ENCODE data around the gene OR2Z1. TPM values are rescaled to one million over a fixed set of nuclear protein-coding genes. Genes with fewer than 3 reads are reported as not detected.

The OR2Z1 gene, protein sequence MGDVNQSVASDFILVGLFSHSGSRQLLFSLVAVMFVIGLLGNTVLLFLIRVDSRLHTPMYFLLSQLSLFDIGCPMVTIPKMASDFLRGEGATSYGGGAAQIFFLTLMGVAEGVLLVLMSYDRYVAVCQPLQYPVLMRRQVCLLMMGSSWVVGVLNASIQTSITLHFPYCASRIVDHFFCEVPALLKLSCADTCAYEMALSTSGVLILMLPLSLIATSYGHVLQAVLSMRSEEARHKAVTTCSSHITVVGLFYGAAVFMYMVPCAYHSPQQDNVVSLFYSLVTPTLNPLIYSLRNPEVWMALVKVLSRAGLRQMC
- total RNA-seq = not detected

DNA sequence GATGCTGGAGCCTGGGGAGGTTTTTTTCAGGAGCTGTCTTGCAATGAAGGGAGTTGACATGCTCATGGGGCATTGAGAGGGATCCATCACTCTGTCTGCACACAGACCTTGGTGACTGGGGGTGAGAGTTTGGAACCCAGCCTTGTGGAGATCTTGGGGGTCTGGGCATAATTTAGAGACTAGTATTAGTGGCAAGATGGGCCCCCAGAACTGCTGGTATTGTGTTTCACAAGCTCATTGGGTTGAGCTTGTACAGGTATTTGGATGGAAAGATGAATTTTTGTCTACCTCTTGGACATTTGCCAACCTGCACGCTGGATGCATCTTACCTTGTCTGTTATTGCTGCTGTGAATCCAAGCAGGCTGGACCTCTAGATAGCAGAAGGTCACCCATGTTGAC is at the start of gene OR2Z1:
OR2Z1 (plus strand) TSS at position 301 of the 400 bp plus-strand sequence. CDS start 9,395 bp downstream, outside the sequence.

GRCh38 chr19:8698433-8699063 is 22.9 kb upstream of the OR2Z1 start, which contains the start of gene ACTL9:
ACTL9 (minus strand) TSS chr19:8698795; CDS start chr19:8698701, 94 bp downstream.

Other genes with a start within 250 kb of the OR2Z1 start
- gene PRAM1, start 219.0 kb upstream of the OR2Z1 start, total RNA-seq = 1 to 10 TPM; 1.2 to 1.3 TPM
- gene ZNF414, start 207.5 kb upstream of the OR2Z1 start, total RNA-seq = 10 to 100 TPM; 40.1 to 45.5 TPM
- gene MYO1F, start 144.2 kb upstream of the OR2Z1 start, total RNA-seq = 100 to 1,000 TPM; 250 to 269 TPM
- 10 to 100 TPM; 19.3 to 24.7 TPM for gene ADAMTS10, start 110.9 kb upstream of the OR2Z1 start, total RNA-seq
- gene NFILZ, start 91.0 kb upstream of the OR2Z1 start, total RNA-seq = not detected
- gene ACTL9, start 22.8 kb upstream of the OR2Z1 start, total RNA-seq = not detected
- gene ZNF558, start 110.7 kb downstream of the OR2Z1 start, total RNA-seq = 10 to 100 TPM; 27.2 to 30.1 TPM
- gene MBD3L1, start 110.7 kb downstream of the OR2Z1 start, total RNA-seq = not detected

Measured in activated naive CD4-positive, alpha-beta T cell treated with anti-CD3 and anti-CD28 coated beads, Interleukin-2, amount 10 ng/mL, durations not matched to agents 5 hours and 36 hours (primary cell).